Endothelial cell of umbilical vein (primary cell): Measurements from ENCODE around the gene FGF19.
"Not testable (repeated sequence)": the region's sequence is repeated elsewhere in the genome, so short reads cannot be mapped to it uniquely, and the experiment has no call there.

Experiments
- EZH2 ChIP-seq: IDR thresholded peaks from 2 replicates; pipeline ENCODE4 v1.6.1; 2012; ENCODE audit warnings: borderline replicate concordance, low read depth, mild to moderate bottlenecking, moderate library complexity, low read length, inconsistent platforms; ENCODE audit not compliant: severe bottlenecking
- POLR2A ChIP-seq: IDR thresholded peaks from 2 replicates; pipeline ENCODE4 v1.6.1; 2012; ENCODE audit warnings: low read depth, mild to moderate bottlenecking, control low read depth, low read length
- TF ChIP-seq, protein P1 (sequence below), 2 donors: IDR thresholded peaks; 1 replicate in 1 of 2; 2 replicates in 1 of 2; pipeline ENCODE4 v1.5.1; 2011; ENCODE audit warnings: low read length in 2 of 2, mild to moderate bottlenecking in 2 of 2, moderate library complexity in 2 of 2, control low read depth in 1 of 2, inconsistent platforms in 1 of 2, low read depth in 1 of 2; ENCODE audit not compliant: insufficient read depth in 1 of 2; ENCODE audit errors: extremely low read depth in 1 of 2
- TF ChIP-seq, protein P2 (sequence below): IDR thresholded peaks from 2 replicates; pipeline ENCODE4 v1.6.1; 2011; ENCODE audit not compliant: insufficient read depth, insufficient read length

DNA sequence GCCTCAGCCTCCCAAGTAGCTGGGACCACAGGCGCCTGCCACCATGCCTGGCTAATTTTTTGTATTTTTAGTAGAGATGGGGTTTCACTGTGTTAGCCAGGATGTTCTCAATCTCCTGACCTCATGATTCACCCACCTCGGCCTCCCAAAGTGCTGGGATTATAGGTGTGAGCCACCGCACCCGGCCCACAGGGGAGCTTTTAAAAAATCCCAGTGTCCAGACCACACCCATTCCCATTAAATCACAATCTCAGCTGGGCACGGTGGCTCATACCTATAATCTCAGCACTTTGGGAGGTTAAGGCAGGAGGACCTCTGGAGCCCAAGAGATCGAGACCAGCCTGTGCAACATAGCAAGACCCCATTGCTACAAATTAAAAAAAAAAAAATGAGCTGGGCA, 7.8 kb downstream of the FGF19 start:
- not testable (repeated sequence) for TF ChIP-seq EZH2, POLR2A
- TF ChIP-seq, protein P1, sequence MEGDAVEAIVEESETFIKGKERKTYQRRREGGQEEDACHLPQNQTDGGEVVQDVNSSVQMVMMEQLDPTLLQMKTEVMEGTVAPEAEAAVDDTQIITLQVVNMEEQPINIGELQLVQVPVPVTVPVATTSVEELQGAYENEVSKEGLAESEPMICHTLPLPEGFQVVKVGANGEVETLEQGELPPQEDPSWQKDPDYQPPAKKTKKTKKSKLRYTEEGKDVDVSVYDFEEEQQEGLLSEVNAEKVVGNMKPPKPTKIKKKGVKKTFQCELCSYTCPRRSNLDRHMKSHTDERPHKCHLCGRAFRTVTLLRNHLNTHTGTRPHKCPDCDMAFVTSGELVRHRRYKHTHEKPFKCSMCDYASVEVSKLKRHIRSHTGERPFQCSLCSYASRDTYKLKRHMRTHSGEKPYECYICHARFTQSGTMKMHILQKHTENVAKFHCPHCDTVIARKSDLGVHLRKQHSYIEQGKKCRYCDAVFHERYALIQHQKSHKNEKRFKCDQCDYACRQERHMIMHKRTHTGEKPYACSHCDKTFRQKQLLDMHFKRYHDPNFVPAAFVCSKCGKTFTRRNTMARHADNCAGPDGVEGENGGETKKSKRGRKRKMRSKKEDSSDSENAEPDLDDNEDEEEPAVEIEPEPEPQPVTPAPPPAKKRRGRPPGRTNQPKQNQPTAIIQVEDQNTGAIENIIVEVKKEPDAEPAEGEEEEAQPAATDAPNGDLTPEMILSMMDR (IDR thresholded peaks at IDR 0.05; ENCODE audit: extremely low read depth in 1 of 2, insufficient read depth in 1 of 2, low read depth in 1 of 2, low read length in 2 of 2): not testable (repeated sequence)
- TF ChIP-seq, protein P2, sequence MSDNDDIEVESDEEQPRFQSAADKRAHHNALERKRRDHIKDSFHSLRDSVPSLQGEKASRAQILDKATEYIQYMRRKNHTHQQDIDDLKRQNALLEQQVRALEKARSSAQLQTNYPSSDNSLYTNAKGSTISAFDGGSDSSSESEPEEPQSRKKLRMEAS: not testable (repeated sequence)
